ENCODE results near the gene DICER1. TPM values are rescaled to one million over a fixed set of nuclear protein-coding genes. Genes with fewer than 3 reads are reported as not detected.

DICER1 gene
- polyA plus RNA-seq, 2 of the 4 experiments (the other 2 are of a cell fraction): 14.1 to 46.3 TPM

DNA sequence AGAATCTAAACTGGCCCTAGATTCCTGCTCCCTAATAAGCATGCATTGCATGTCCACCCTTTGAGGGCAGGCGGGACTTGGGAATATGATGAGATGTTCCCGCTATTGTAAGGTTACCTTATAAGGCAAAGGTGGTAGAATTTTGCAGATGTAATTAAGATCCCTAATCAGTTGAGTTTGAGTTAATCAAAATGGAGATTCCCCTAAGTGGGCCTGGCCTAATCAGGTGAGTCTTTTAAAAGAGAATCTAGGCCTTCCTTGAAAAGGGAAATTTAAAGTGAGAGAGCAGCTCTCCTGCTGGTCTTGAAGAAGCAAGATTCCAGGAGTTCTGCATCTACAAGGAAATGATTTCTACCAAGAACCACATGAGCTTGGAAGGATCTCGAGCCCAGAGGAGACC is 83.4 kb downstream of the DICER1 start:
- Histone ChIP-seq H3K4me2 (no peak overlapping the region), H3K4me3 (no peak overlapping the region), H3K9me3 (no peaks in the 10 kb centered on the region), H3K27ac (no peak overlapping the region), H3K4me1 (no peaks in the 10 kb centered on the region)
- ATAC-seq (no peak), FAIRE-seq (no peak), DNase-seq (ENCODE audit: low read depth in 1 of 2, low spot score in 1 of 2) (no peak)
- WGBS (ENCODE audit: missing lambda C conversion rate): 48% methylated on average over 3 of the region's 3 CpGs
- no peak for TF ChIP-seq NFE2L2 (conservative IDR thresholded peaks at IDR 0.05; ENCODE audit: low read length)
- TF ChIP-seq FOSB (CRISPR knock-in tag; IDR thresholded peaks at IDR 0.05): no peak
- TF ChIP-seq MAFK (IDR thresholded peaks at IDR 0.05; ENCODE audit: partially characterized antibody): no peak
- no peak for TF ChIP-seq HOXB13 (CRISPR knock-in tag; IDR thresholded peaks at IDR 0.05; ENCODE audit: low read depth)
- TF ChIP-seq SMC3 (IDR thresholded peaks at IDR 0.05): no peak
- no peak for TF ChIP-seq RCOR1 (IDR thresholded peaks at IDR 0.05; ENCODE audit: low read depth, low read length)
- TF ChIP-seq RNF2 (IDR thresholded peaks at IDR 0.05; ENCODE audit: borderline replicate concordance, low read depth): no peak
- TF ChIP-seq KDM5A (IDR thresholded peaks at IDR 0.05): no peak
- TF ChIP-seq MYC (IDR thresholded peaks at IDR 0.05; ENCODE audit: borderline replicate concordance, low read length): no peak
- no peak for TF ChIP-seq ZFP36 (IDR thresholded peaks at IDR 0.05; ENCODE audit: borderline replicate concordance, partially characterized antibody)
- TF ChIP-seq PBX3 (IDR thresholded peaks at IDR 0.05): no peak
- no peak for TF ChIP-seq TP53 (CRISPR knock-in tag; IDR thresholded peaks at IDR 0.05)
- no peak for TF ChIP-seq CBX2 (IDR thresholded peaks at IDR 0.05; ENCODE audit: borderline replicate concordance, low read depth)
- no peak for TF ChIP-seq PHF8 (IDR thresholded peaks at IDR 0.05; ENCODE audit: borderline replicate concordance, low read depth)
- no peak for TF ChIP-seq EP300 (IDR thresholded peaks at IDR 0.05)
- TF ChIP-seq CHD4 (IDR thresholded peaks at IDR 0.05; ENCODE audit: borderline replicate concordance): no peak
- TF ChIP-seq ZNF302 (CRISPR knock-in tag; IDR thresholded peaks at IDR 0.05): no peak
- no peak for TF ChIP-seq CEBPB (IDR thresholded peaks at IDR 0.05)
- TF ChIP-seq, protein P1, sequence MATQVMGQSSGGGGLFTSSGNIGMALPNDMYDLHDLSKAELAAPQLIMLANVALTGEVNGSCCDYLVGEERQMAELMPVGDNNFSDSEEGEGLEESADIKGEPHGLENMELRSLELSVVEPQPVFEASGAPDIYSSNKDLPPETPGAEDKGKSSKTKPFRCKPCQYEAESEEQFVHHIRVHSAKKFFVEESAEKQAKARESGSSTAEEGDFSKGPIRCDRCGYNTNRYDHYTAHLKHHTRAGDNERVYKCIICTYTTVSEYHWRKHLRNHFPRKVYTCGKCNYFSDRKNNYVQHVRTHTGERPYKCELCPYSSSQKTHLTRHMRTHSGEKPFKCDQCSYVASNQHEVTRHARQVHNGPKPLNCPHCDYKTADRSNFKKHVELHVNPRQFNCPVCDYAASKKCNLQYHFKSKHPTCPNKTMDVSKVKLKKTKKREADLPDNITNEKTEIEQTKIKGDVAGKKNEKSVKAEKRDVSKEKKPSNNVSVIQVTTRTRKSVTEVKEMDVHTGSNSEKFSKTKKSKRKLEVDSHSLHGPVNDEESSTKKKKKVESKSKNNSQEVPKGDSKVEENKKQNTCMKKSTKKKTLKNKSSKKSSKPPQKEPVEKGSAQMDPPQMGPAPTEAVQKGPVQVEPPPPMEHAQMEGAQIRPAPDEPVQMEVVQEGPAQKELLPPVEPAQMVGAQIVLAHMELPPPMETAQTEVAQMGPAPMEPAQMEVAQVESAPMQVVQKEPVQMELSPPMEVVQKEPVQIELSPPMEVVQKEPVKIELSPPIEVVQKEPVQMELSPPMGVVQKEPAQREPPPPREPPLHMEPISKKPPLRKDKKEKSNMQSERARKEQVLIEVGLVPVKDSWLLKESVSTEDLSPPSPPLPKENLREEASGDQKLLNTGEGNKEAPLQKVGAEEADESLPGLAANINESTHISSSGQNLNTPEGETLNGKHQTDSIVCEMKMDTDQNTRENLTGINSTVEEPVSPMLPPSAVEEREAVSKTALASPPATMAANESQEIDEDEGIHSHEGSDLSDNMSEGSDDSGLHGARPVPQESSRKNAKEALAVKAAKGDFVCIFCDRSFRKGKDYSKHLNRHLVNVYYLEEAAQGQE (IDR thresholded peaks at IDR 0.05): no peak
- no peak for TF ChIP-seq ZSCAN20 (CRISPR knock-in tag; IDR thresholded peaks at IDR 0.05)
- ChIA-PET POLR2A (no interaction called here), CTCF (no interaction called here)

DNA sequence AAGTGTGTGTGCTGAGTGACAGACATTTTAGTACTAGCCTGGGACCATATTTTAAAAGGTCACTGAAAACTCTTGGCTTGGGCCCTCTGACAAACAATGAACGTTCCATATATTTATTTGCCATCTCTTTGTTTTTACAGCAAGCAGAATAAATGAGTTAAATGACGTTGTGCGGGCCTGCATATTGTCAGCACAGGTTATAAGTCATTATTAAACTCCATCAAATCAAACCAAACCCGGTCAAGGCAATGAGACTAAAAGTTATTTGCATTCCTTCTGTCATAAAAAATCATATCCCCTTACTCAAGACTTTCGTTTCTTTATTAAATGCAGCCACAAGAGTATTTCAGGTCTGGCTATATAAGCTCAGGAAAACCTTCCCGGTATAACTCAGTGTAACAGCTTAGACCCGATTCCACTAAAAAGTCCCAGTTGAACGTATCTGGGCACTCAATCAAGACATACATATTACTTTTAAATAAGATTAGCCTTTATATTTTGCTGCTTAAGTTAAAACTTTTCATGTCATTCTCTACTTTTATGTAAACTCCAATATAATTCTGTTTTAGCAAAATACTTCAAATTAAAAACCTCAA is 84.9 kb downstream of the DICER1 start:
- 48% methylated on average over 8 of the region's 8 CpGs for WGBS (ENCODE audit: missing lambda C conversion rate)
- DNase-seq (ENCODE audit: low read depth in 1 of 2, low spot score in 1 of 2) (no peak), ATAC-seq (no peak), FAIRE-seq (no peak)
- H3K9me3 ChIP-seq: no peaks in the 10 kb centered on the region
- TF ChIP-seq EHF (CRISPR knock-in tag; IDR thresholded peaks at IDR 0.05) (no peak), ESRRA (IDR thresholded peaks at IDR 0.05; ENCODE audit: borderline replicate concordance, low read length) (no peak), BCL3 (IDR thresholded peaks at IDR 0.05) (no peak), HOXB5 (CRISPR knock-in tag; IDR thresholded peaks at IDR 0.05) (no peak), HOXA7 (CRISPR knock-in tag; IDR thresholded peaks at IDR 0.05) (no peak), NR3C1 (IDR thresholded peaks at IDR 0.05) (no peak), KDM1A (IDR thresholded peaks at IDR 0.05; ENCODE audit: low read depth) (no peak), HEYL (CRISPR knock-in tag; IDR thresholded peaks at IDR 0.05) (no peak), MAFK (IDR thresholded peaks at IDR 0.05; ENCODE audit: partially characterized antibody) (no peak), KDM5A (IDR thresholded peaks at IDR 0.05) (no peak), RARB (CRISPR knock-in tag; IDR thresholded peaks at IDR 0.05) (no peak), E2F6 (IDR thresholded peaks at IDR 0.05; ENCODE audit: borderline replicate concordance, low read depth) (no peak), PHF8 (IDR thresholded peaks at IDR 0.05; ENCODE audit: borderline replicate concordance, low read depth) (no peak)
- ChIA-PET CTCF (no interaction called here), POLR2A (no interaction called here)
- H3K4me2 ChIP-seq: no peak overlapping the region
- no peaks in the 10 kb centered on the region for H3K4me1 ChIP-seq
- no peak overlapping the region for H3K27ac ChIP-seq
- H3K4me3 ChIP-seq: no peak overlapping the region

Measured in A549 (cell line).